Activated B cell treated with CpG ODN at 0.5 μM for 24 hours (primary cell): ENCODE results near the gene KSR2. TPM values are rescaled to one million over a fixed set of nuclear protein-coding genes. Genes with fewer than 3 reads are reported as not detected.

ENCODE experiments used
- ATAC-seq: fragments of 200-7000 bp; cut with Tn5 transposase; one replicate; pipeline ENCODE4 v1.10.0; 2021; ENCODE audit warnings: low read depth, mild to moderate bottlenecking, moderate library complexity
- CTCF ChIA-PET: fragments of 350-600 bp; sonication (Branson Sonifier 250); formaldehyde crosslinking; loops from one replicate; lab custom pipeline; 2021; ENCODE audit warnings: antibody characterized with exemption; lab: Charles Lee
- POLR2A ChIA-PET: fragments of 350-600 bp; sonication (Branson Sonifier 250); formaldehyde crosslinking; loops from one replicate; lab custom pipeline; 2021; ENCODE audit warnings: antibody characterized with exemption; lab: Charles Lee
- DNase-seq: peaks from one replicate; pipeline ENCODE4 v3.0.0; 2022
- H3K27ac Mint-ChIP-seq: one replicate; pipeline ENCODE4 v1.8.0; 2020; ENCODE audit warnings: mixed read lengths
- H3K27me3 Mint-ChIP-seq: one replicate; pipeline ENCODE4 v1.8.0; 2021; ENCODE audit warnings: mixed read lengths
- H3K36me3 Mint-ChIP-seq: one replicate; pipeline ENCODE4 v1.8.0; 2021; ENCODE audit warnings: low read depth, mixed read lengths
- H3K4me1 Mint-ChIP-seq: one replicate; pipeline ENCODE4 v1.8.0; 2021; ENCODE audit warnings: mixed read lengths
- H3K4me3 Mint-ChIP-seq: one replicate; pipeline ENCODE4 v1.8.0; 2020; ENCODE audit warnings: mild to moderate bottlenecking, mixed read lengths
- H3K9me3 Mint-ChIP-seq: one replicate; pipeline ENCODE4 v1.8.0; 2020; ENCODE audit warnings: mixed read lengths
- intact Hi-C: fragments of 100-400 bp; cut with micrococcal nuclease; formaldehyde crosslinking; loops from one replicate; pipeline ENCODE4 v1.15.1; 2024
- total RNA-seq: library from RNA; stranded (reverse); gene quantifications from 2 replicates; pipeline ENCODE4 v1.2.3, GENCODE V29; 2022
- TF ChIP-seq, protein P1 (sequence below): fragments of 200-600 bp; IDR thresholded peaks from one replicate; pipeline ENCODE4 v1.8.0; 2022; ENCODE audit warnings: antibody characterized with exemption, mild to moderate bottlenecking

KSR2 gene
- total RNA-seq, 1 donor from 2014 or later, result not detected

DNA sequence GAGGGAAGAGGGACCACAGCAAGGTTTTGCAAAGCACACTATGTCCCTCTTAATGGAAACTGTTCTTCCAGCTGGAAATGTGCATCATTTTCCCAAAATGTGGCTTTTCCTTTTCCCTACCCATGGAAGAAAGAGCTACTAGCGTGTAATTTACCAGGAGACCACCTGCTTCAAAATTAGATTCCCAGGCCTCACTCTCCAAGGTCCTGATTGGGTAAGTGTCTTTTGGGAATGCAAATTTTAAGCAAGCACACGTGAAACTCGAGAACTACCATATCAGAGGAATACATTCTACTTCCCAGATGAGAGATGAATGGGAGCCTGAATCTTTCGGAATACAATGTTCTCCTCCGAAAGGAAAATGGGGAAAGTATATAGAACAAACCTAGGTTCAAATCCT is 405.8 kb downstream of the KSR2 start:
- POLR2A ChIA-PET, result no interaction called here
- TF ChIP-seq, protein P1, sequence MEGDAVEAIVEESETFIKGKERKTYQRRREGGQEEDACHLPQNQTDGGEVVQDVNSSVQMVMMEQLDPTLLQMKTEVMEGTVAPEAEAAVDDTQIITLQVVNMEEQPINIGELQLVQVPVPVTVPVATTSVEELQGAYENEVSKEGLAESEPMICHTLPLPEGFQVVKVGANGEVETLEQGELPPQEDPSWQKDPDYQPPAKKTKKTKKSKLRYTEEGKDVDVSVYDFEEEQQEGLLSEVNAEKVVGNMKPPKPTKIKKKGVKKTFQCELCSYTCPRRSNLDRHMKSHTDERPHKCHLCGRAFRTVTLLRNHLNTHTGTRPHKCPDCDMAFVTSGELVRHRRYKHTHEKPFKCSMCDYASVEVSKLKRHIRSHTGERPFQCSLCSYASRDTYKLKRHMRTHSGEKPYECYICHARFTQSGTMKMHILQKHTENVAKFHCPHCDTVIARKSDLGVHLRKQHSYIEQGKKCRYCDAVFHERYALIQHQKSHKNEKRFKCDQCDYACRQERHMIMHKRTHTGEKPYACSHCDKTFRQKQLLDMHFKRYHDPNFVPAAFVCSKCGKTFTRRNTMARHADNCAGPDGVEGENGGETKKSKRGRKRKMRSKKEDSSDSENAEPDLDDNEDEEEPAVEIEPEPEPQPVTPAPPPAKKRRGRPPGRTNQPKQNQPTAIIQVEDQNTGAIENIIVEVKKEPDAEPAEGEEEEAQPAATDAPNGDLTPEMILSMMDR, result no peak
- intact Hi-C loops, result no loop called here
- Mint-ChIP-seq H3K9me3 (no peaks in the 10 kb centered on the region), H3K36me3 (no peaks in the 10 kb centered on the region), H3K4me3 (no peak overlapping the region), H3K27ac (no peak overlapping the region), H3K27me3 (peaks cover 6% of the 10 kb centered on the region), H3K4me1 (no peaks in the 10 kb centered on the region)
- ATAC-seq, result no peak
- CTCF ChIA-PET, result interaction anchor here (0.6 kb wide), 1 partner anchor 11 kb away, joined by 4 read pairs; no protein-coding TSS in a partner anchor
- no peak for DNase-seq

DNA sequence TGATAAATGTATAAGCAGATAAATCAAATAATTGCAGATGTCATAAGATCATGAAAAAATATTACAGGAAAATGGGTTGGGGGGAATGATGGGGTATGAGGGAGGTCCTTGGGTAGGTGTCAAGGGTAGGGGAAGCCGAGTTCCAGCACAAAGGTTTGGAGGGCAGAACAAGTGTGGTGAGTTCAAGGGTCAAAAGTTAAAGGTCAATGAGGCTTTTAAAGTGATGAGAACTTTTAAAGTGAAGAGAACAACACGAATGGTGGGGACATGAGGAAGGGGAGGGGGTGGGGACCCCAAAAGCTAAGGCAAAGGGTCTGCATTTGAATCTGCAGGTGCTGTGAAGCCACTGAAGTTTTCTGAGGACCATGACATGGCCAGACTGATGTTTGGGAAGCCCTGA is 406.8 kb downstream of the KSR2 start:
- ChIA-PET POLR2A (no interaction called here), CTCF (no interaction called here)
- Mint-ChIP-seq H3K27ac (no peak overlapping the region), H3K36me3 (no peaks in the 10 kb centered on the region), H3K9me3 (no peaks in the 10 kb centered on the region), H3K4me1 (no peaks in the 10 kb centered on the region), H3K4me3 (no peak overlapping the region), H3K27me3 (no peaks in the 10 kb centered on the region)
- ATAC-seq (no peak), DNase-seq (no peak)
- TF ChIP-seq, protein P1, result no peak
- intact Hi-C loops, result no loop called here

DNA sequence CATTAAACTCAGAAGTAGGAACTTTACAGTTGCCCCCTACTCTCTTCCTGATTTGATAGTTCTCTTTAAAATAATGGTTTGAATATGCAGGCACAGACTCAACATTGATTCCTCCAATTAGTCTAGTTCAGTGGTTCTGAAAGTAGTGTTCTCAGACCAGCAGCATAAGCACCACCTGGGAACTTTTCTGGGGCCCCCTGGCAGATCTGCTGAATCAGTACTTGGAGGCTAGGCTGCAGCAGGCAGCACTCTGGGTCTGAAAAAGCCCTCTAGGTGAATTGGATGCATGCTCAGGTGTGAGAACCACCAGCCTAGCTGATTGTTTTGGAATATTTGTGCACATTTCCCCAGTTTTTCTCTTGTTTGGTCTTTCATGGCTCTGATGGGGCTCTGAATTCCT is 408.8 kb downstream of the KSR2 start:
- POLR2A ChIA-PET, result no interaction called here
- CTCF ChIA-PET, result no interaction called here
- Mint-ChIP-seq H3K27me3 (no peaks in the 10 kb centered on the region), H3K4me3 (no peak overlapping the region), H3K27ac (no peak overlapping the region), H3K36me3 (no peaks in the 10 kb centered on the region), H3K4me1 (no peaks in the 10 kb centered on the region), H3K9me3 (no peaks in the 10 kb centered on the region)
- TF ChIP-seq, protein P1, result no peak
- ATAC-seq, result no peak
- DNase-seq, result no peak
- intact Hi-C loops, result no loop called here

DNA sequence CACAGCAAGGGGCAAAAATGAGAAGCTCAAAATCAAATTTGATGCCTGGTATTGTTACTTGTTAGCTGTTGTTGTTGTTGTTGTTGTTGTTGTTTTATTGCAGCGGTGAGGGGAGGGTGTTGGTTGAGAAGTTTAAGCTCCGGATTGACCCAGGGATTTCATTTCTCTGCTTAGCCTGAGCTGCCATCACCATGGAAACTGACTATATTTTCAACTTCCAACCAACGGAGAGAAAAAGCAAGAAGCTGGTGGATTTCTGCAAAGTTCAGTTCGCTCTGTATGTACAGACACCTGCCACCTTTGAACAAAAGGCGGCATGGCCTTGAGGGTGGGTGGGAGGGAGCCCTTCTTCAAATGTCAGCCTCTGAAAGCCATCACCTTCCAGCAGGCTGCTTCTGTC is 412.9 kb downstream of the KSR2 start:
- H3K4me1 Mint-ChIP-seq, result no peaks in the 10 kb centered on the region
- intact Hi-C loops, result no loop called here
- H3K27ac Mint-ChIP-seq, result no peak overlapping the region
- ChIA-PET CTCF (no interaction called here), POLR2A (no interaction called here)
- no peaks in the 10 kb centered on the region for H3K27me3 Mint-ChIP-seq
- no peak overlapping the region for H3K4me3 Mint-ChIP-seq
- no peak for DNase-seq
- H3K36me3 Mint-ChIP-seq, result no peaks in the 10 kb centered on the region
- no peaks in the 10 kb centered on the region for H3K9me3 Mint-ChIP-seq
- no peak for ATAC-seq
- TF ChIP-seq, protein P1, result no peak

DNA sequence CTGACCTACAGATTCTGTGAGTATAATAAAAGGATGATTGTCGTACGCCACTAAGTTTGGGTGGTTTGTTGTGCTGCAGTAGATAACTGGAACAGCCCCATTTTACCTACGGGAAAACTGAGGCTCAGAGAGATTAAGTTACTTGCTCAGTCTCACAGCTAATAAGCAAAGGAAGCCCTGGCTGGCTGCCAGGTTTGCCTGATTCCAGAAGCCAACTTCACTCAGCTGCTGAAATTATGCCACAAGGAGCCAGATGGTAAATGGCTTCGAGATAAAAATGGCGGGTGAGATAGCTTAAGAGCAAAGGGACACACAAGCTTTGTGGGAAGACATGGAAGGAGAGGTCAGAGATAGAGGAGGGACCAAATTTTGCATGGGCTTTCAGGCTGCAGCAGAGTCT is 415.8 kb downstream of the KSR2 start:
- H3K9me3 Mint-ChIP-seq, result no peaks in the 10 kb centered on the region
- H3K27me3 Mint-ChIP-seq, result no peaks in the 10 kb centered on the region
- H3K4me3 Mint-ChIP-seq, result no peak overlapping the region
- no peak overlapping the region for H3K27ac Mint-ChIP-seq
- POLR2A ChIA-PET, result no interaction called here
- DNase-seq (no peak), ATAC-seq (no peak)
- TF ChIP-seq, protein P1, result no peak
- CTCF ChIA-PET, result no interaction called here
- intact Hi-C loops, result no loop called here
- no peaks in the 10 kb centered on the region for H3K36me3 Mint-ChIP-seq
- no peaks in the 10 kb centered on the region for H3K4me1 Mint-ChIP-seq
